Upper lobe of left lung (tissue), 4 donors: ENCODE data around the gene NCL.

Source experiments
- CTCF ChIP-seq, 6 experiments: fragments of 450-650 bp in 4 of 6; fragments of 200-600 bp in 2 of 6; sonication (generic) in 2 of 6; IDR thresholded peaks; one replicate each; pipeline ENCODE4 v1.5.1; 2016 to 2019; ENCODE audit warnings: antibody characterized with exemption in 6 of 6
- EP300 ChIP-seq, 4 donors: sonication (generic); formaldehyde crosslinking; IDR thresholded peaks; one replicate each; pipeline ENCODE4 v1.5.1; 2017; ENCODE audit warnings: antibody characterized with exemption in 4 of 4, control low read depth in 2 of 4
- POLR2A ChIP-seq, 4 donors: fragments of 450-650 bp; IDR thresholded peaks; one replicate each; pipeline ENCODE4 v1.5.1; 2016 to 2017; ENCODE audit warnings: antibody characterized with exemption in 4 of 4, mild to moderate bottlenecking in 2 of 4
- POLR2AphosphoS5 ChIP-seq, 2 donors: sonication (generic); formaldehyde crosslinking; IDR thresholded peaks; one replicate each; pipeline ENCODE4 v1.5.1; 2017; ENCODE audit warnings: antibody characterized with exemption in 2 of 2

- TF ChIP-seq EP300 (IDR thresholded peaks at IDR 0.05) (no peak), CTCF (IDR thresholded peaks at IDR 0.05) (no peak), POLR2A (IDR thresholded peaks at IDR 0.05) (no peak), POLR2AphosphoS5 (IDR thresholded peaks at IDR 0.05) (no peak)
Measured at GRCh38 chr2:231427116-231427515, 37.2 kb downstream of the NCL start.
